ENCODE results near the gene TNK2.
"Not testable (repeated sequence)": the region's sequence is repeated elsewhere in the genome, so short reads cannot be mapped to it uniquely, and the experiment has no call there.

Gene TNK2

GRCh38 chr3:195916291-195916690, 7.9 kb upstream of the TNK2 start:
- no peak for DNase-seq

- no peak for DNase-seq
Measured at GRCh38 chr3:195914648-195915473, 6.5 kb upstream of the TNK2 start.

GRCh38 chr3:195914146-195914545, 5.8 kb upstream of the TNK2 start:
- not testable (repeated sequence) for DNase-seq

GRCh38 chr3:195913382-195913781, 5.0 kb upstream of the TNK2 start:
- DNase-seq, result no peak

- DNase-seq, result no peak
Measured at GRCh38 chr3:195911946-195912270, 3.6 kb upstream of the TNK2 start.

GRCh38 chr3:195911041-195911945, 2.9 kb upstream of the TNK2 start:
- no peak for DNase-seq

- DNase-seq, result no peak
Measured at GRCh38 chr3:195910499-195910845, 2.1 kb upstream of the TNK2 start.

- DNase-seq, result peak; percentile 71
Measured at GRCh38 chr3:195909644-195910498, 1.5 kb upstream of the TNK2 start.

GRCh38 chr3:195908694-195909581, 587 bp upstream of the TNK2 start:
- DNase-seq, result no peak

- DNase-seq, result no peak
Measured at GRCh38 chr3:195907684-195907933, 742 bp downstream of the TNK2 start.

- peak; percentile 77 for DNase-seq
Measured at GRCh38 chr3:195906865-195907683, 1.3 kb downstream of the TNK2 start.

- peak; percentile 76 for DNase-seq
Measured at GRCh38 chr3:195905970-195906864, 2.1 kb downstream of the TNK2 start.

- no peak for DNase-seq
Measured at GRCh38 chr3:195904368-195904767, 4.0 kb downstream of the TNK2 start.

GRCh38 chr3:195903950-195904290, 4.4 kb downstream of the TNK2 start:
- DNase-seq, result no peak

GRCh38 chr3:195902634-195903033, 5.7 kb downstream of the TNK2 start:
- not testable (repeated sequence) for DNase-seq

GRCh38 chr3:195901836-195902585, 6.3 kb downstream of the TNK2 start:
- not testable (repeated sequence) for DNase-seq

GRCh38 chr3:195900436-195901355, 7.7 kb downstream of the TNK2 start:
- DNase-seq, result no peak

- no peak for DNase-seq
Measured at GRCh38 chr3:195899701-195900435, 8.5 kb downstream of the TNK2 start.
